Measurements from ENCODE around the gene PLD4.

The PLD4 gene

GRCh38 chr14:104929268-104930230 is 4.9 kb downstream of the PLD4 start:
- DNase-seq, result no peak

- no peak for DNase-seq
Measured at GRCh38 chr14:104930526-104931303, 6.0 kb downstream of the PLD4 start.

- no peak for DNase-seq
Measured at GRCh38 chr14:104931304-104931770, 6.7 kb downstream of the PLD4 start.

GRCh38 chr14:104931771-104932675 is 7.3 kb downstream of the PLD4 start:
- no peak for DNase-seq

- peak in 1 of 2 experiments; percentile 67 for DNase-seq
Measured at GRCh38 chr14:104932676-104933631, 8.3 kb downstream of the PLD4 start.

GRCh38 chr14:104933746-104934733 is 9.4 kb downstream of the PLD4 start:
- DNase-seq, result no peak

GRCh38 chr14:104935026-104935650 is 10.5 kb downstream of the PLD4 start:
- DNase-seq, result no peak

GRCh38 chr14:104935955-104936354 is 11.3 kb downstream of the PLD4 start:
- DNase-seq, result no peak

- DNase-seq, result no peak
Measured at GRCh38 chr14:104936361-104937155, 11.9 kb downstream of the PLD4 start.

- no peak for DNase-seq
Measured at GRCh38 chr14:104937161-104937560, 12.5 kb downstream of the PLD4 start.

- DNase-seq, result no peak
Measured at GRCh38 chr14:104937694-104938365, 13.2 kb downstream of the PLD4 start.

- no peak for DNase-seq
Measured at GRCh38 chr14:104938436-104938835, 13.8 kb downstream of the PLD4 start.

GRCh38 chr14:104938960-104939359 is 14.3 kb downstream of the PLD4 start:
- DNase-seq, result no peak

GRCh38 chr14:104939666-104940410 is 15.2 kb downstream of the PLD4 start:
- no peak for DNase-seq

- DNase-seq, result no peak
Measured at GRCh38 chr14:104940526-104941150, 16.0 kb downstream of the PLD4 start.

- DNase-seq, result no peak
Measured at GRCh38 chr14:104941508-104942365, 17.1 kb downstream of the PLD4 start.
